Astrocyte (in vitro differentiated cells and primary cell): Measurements from ENCODE around the gene RBM19. TPM values are rescaled to one million over a fixed set of nuclear protein-coding genes. Genes with fewer than 3 reads are reported as not detected.

Experiments
- DNase-seq: peaks from one replicate; pipeline ENCODE4 v3.0.0-alpha.2; 2010; ENCODE audit warnings: low read depth
- FAIRE-seq: peaks from 2 replicates; lab custom pipeline; 2011; peaks lifted over from hg19 to GRCh38; lab: Jason Lieb, UNC
- H2AFZ ChIP-seq: 2 replicates; pipeline ENCODE4 v1.6.0; 2012; ENCODE audit warnings: low read depth, low read length, inconsistent platforms
- H3K27ac ChIP-seq: 2 replicates; pipeline ENCODE4 v1.5.1; 2011; ENCODE audit warnings: low read depth, low read length, inconsistent platforms
- H3K27me3 ChIP-seq: 2 replicates; pipeline ENCODE4 v1.6.0; 2011; ENCODE audit warnings: low read length, inconsistent platforms; ENCODE audit not compliant: insufficient read depth
- H3K36me3 ChIP-seq: 2 replicates; pipeline ENCODE4 v1.5.1; 2011; ENCODE audit warnings: low read length, inconsistent platforms; ENCODE audit not compliant: insufficient read depth
- H3K4me1 ChIP-seq: 2 replicates; pipeline ENCODE4 v1.5.1; 2011; ENCODE audit warnings: low read length, inconsistent platforms; ENCODE audit not compliant: insufficient read depth
- H3K4me2 ChIP-seq: 2 replicates; pipeline ENCODE4 v1.6.0; 2012; ENCODE audit warnings: low read length, inconsistent platforms
- H3K4me3 ChIP-seq: 2 replicates; pipeline ENCODE4 v1.5.1; 2011; ENCODE audit warnings: low read depth, mild to moderate bottlenecking, low read length, inconsistent platforms; ENCODE audit not compliant: insufficient read depth
- H3K79me2 ChIP-seq: 2 replicates; pipeline ENCODE4 v1.6.0; 2012; ENCODE audit warnings: mild to moderate bottlenecking, low read length, inconsistent platforms; ENCODE audit not compliant: insufficient read depth
- H3K9ac ChIP-seq: 2 replicates; pipeline ENCODE4 v1.6.0; 2012; ENCODE audit warnings: mild to moderate bottlenecking, low read length, inconsistent platforms
- H3K9me3 ChIP-seq: 2 replicates; pipeline ENCODE4 v1.5.1; 2012; ENCODE audit warnings: low read depth, mild to moderate bottlenecking, low read length, inconsistent platforms; ENCODE audit not compliant: insufficient read depth
- H4K20me1 ChIP-seq: 2 replicates; pipeline ENCODE4 v1.6.0; 2012; ENCODE audit warnings: low read length, inconsistent platforms; ENCODE audit not compliant: insufficient read depth
- H3K27ac Mint-ChIP-seq: one replicate; pipeline ENCODE4 v1.8.0; 2021; ENCODE audit warnings: mild to moderate bottlenecking, mixed read lengths; ENCODE audit not compliant: unreplicated experiment
- H3K27me3 Mint-ChIP-seq: one replicate; pipeline ENCODE4 v1.8.0; 2021; ENCODE audit warnings: low read depth, mixed read lengths; ENCODE audit not compliant: unreplicated experiment
- H3K36me3 Mint-ChIP-seq: one replicate; pipeline ENCODE4 v1.8.0; 2021; ENCODE audit warnings: low read depth, mixed read lengths; ENCODE audit not compliant: unreplicated experiment
- H3K4me1 Mint-ChIP-seq: one replicate; pipeline ENCODE4 v1.8.0; 2021; ENCODE audit warnings: low read depth, mixed read lengths; ENCODE audit not compliant: unreplicated experiment
- H3K4me3 Mint-ChIP-seq: one replicate; pipeline ENCODE4 v1.8.0; 2021; ENCODE audit warnings: mild to moderate bottlenecking, moderate library complexity, mixed read lengths; ENCODE audit not compliant: unreplicated experiment
- H3K9me3 Mint-ChIP-seq: one replicate; pipeline ENCODE4 v1.8.0; 2021; ENCODE audit warnings: mild to moderate bottlenecking, mixed read lengths; ENCODE audit not compliant: unreplicated experiment
- CTCF ChIP-seq: IDR thresholded peaks from 2 replicates; pipeline ENCODE4 v1.5.1; 2011; ENCODE audit warnings: low read depth, mild to moderate bottlenecking, inconsistent platforms, low read length, moderate library complexity; ENCODE audit not compliant: insufficient read depth
- EZH2 ChIP-seq: IDR thresholded peaks from 2 replicates; pipeline ENCODE4 v1.6.1; 2012; ENCODE audit warnings: mild to moderate bottlenecking, low read length, inconsistent platforms; ENCODE audit not compliant: insufficient read depth
- total RNA-seq: library from RNA; stranded (reverse); gene quantifications from 2 replicates; pipeline ENCODE4 v1.2.1, GENCODE V29; 2021

The RBM19 gene
- total RNA-seq, 1 donor from 2014 or later = 32.3 TPM

- FAIRE-seq = no peak
Measured at GRCh38 chr12:113857371-113857770, 108.8 kb downstream of the RBM19 start.

GRCh38 chr12:113855998-113856397 is 110.1 kb downstream of the RBM19 start:
- Mint-ChIP-seq H3K9me3 (no peaks in the 10 kb centered on the region), H3K27ac (no peak overlapping the region), H3K27me3 (no peaks in the 10 kb centered on the region), H3K36me3 (peaks cover 21% of the 10 kb centered on the region), H3K4me3 (no peak overlapping the region), H3K4me1 (peaks cover 7% of the 10 kb centered on the region)
- H4K20me1 ChIP-seq = no peaks in the 10 kb centered on the region
- H3K4me3 ChIP-seq = no peak overlapping the region
- H3K79me2 ChIP-seq = no peaks in the 10 kb centered on the region
- no peak overlapping the region for H3K27ac ChIP-seq
- no peaks in the 10 kb centered on the region for H3K27me3 ChIP-seq
- no peaks in the 10 kb centered on the region for H3K9me3 ChIP-seq
- H3K9ac ChIP-seq = no peak overlapping the region
- no peak overlapping the region for H2AFZ ChIP-seq
- H3K4me2 ChIP-seq = no peak overlapping the region
- TF ChIP-seq CTCF (no peak), EZH2 (no peak)
- H3K4me1 ChIP-seq = peaks cover 7% of the 10 kb centered on the region
- no peak for DNase-seq
- no peak for FAIRE-seq
- no peaks in the 10 kb centered on the region for H3K36me3 ChIP-seq

More at GRCh38 chr12:113857371-113857770, 108.8 kb downstream of the RBM19 start:
- Mint-ChIP-seq H3K4me3 (no peak overlapping the region), H3K9me3 (no peaks in the 10 kb centered on the region), H3K4me1 (peaks cover 21% of the 10 kb centered on the region), H3K36me3 (peaks cover 20% of the 10 kb centered on the region), H3K27me3 (no peaks in the 10 kb centered on the region), H3K27ac (no peak overlapping the region)
- Histone ChIP-seq H3K9ac (no peak overlapping the region), H2AFZ (no peak overlapping the region), H3K27me3 (no peaks in the 10 kb centered on the region), H3K27ac (no peak overlapping the region), H3K9me3 (no peaks in the 10 kb centered on the region), H3K4me1 (peaks cover 20% of the 10 kb centered on the region), H3K4me2 (no peak overlapping the region), H4K20me1 (no peaks in the 10 kb centered on the region), H3K79me2 (no peaks in the 10 kb centered on the region), H3K36me3 (no peaks in the 10 kb centered on the region), H3K4me3 (no peak overlapping the region)
- no peak for TF ChIP-seq CTCF
- TF ChIP-seq EZH2 = no peak
- DNase-seq = no peak

GRCh38 chr12:113854385-113855142 is 111.6 kb downstream of the RBM19 start:
- H3K4me2 ChIP-seq = no peak overlapping the region
- no peak overlapping the region for H3K4me3 ChIP-seq
- no peak overlapping the region for H3K27ac ChIP-seq
- H3K36me3 ChIP-seq = no peaks in the 10 kb centered on the region
- H3K9ac ChIP-seq = no peak overlapping the region
- Mint-ChIP-seq H3K27ac (no peak overlapping the region), H3K27me3 (no peaks in the 10 kb centered on the region), H3K9me3 (no peaks in the 10 kb centered on the region), H3K4me1 (peaks cover 1% of the 10 kb centered on the region), H3K4me3 (no peak overlapping the region), H3K36me3 (peaks cover 23% of the 10 kb centered on the region)
- H3K9me3 ChIP-seq = no peaks in the 10 kb centered on the region
- no peaks in the 10 kb centered on the region for H3K79me2 ChIP-seq
- TF ChIP-seq EZH2 = no peak
- no peak for TF ChIP-seq CTCF
- peaks cover 2% of the 10 kb centered on the region for H3K4me1 ChIP-seq
- no peak overlapping the region for H2AFZ ChIP-seq
- H4K20me1 ChIP-seq = no peaks in the 10 kb centered on the region
- FAIRE-seq (no peak), DNase-seq (no peak)
- H3K27me3 ChIP-seq = no peaks in the 10 kb centered on the region
